IMR-90 (cell line): ENCODE data around the gene ZNF677. TPM values are rescaled to one million over a fixed set of nuclear protein-coding genes. Genes with fewer than 3 reads are reported as not detected.

Experiments used
- ATAC-seq: fragments of 200-7000 bp; cut with Tn5 transposase; 2 replicates; pipeline ENCODE4 v1.9.1; 2020; ENCODE audit warnings: low read depth, mild to moderate bottlenecking, moderate library complexity
- BruUV-seq: library from RNA; stranded (reverse); fragments of 400-500 nt; replicated peaks from 2 replicates; lab custom pipeline; 2021; lab: Mats Ljungman, UMichigan
- CTCF ChIA-PET: fragments of 300-600 bp; formaldehyde crosslinking; extraction: SDS; loops from one replicate; lab custom pipeline; 2021; ENCODE audit warnings: antibody characterized with exemption; lab: Yijun Ruan, JAX
- POLR2A ChIA-PET: fragments of 300-600 bp; sonication (Branson Sonifier 250); formaldehyde crosslinking; loops from one replicate; lab custom pipeline; 2022; ENCODE audit warnings: antibody characterized with exemption; ENCODE audit not compliant: unreplicated experiment; lab: Charles Lee
- DNase-seq: peaks from one replicate; pipeline ENCODE4 v3.0.0; 2013
- H2AFZ ChIP-seq: replicated peaks from 2 replicates; pipeline ENCODE3; 2013; ENCODE audit warnings: low read length, mild to moderate bottlenecking; ENCODE audit not compliant: poor library complexity
- H2AK5ac ChIP-seq: 2 replicates; pipeline ENCODE4 v1.6.1; 2013; ENCODE audit warnings: low read depth, low read length, inconsistent platforms
- H2AK9ac ChIP-seq: replicated peaks from 2 replicates; pipeline ENCODE3; 2013; ENCODE audit warnings: mild to moderate bottlenecking, low read depth, low read length, moderate library complexity; ENCODE audit not compliant: poor library complexity
- H2BK120ac ChIP-seq: 2 replicates; pipeline ENCODE4 v1.6.1; 2013; ENCODE audit warnings: low read depth, low read length, inconsistent platforms
- H2BK15ac ChIP-seq: 3 replicates; pipeline ENCODE4 v1.6.1; 2013; ENCODE audit warnings: low read depth, low read length, inconsistent platforms
- H2BK20ac ChIP-seq: 2 replicates; pipeline ENCODE4 v1.6.1; 2013; ENCODE audit warnings: low read depth, mild to moderate bottlenecking, inconsistent platforms, low read length, moderate library complexity
- H2BK5ac ChIP-seq: 2 replicates; pipeline ENCODE4 v1.6.1; 2013; ENCODE audit warnings: mild to moderate bottlenecking, low read depth, low read length, inconsistent platforms; ENCODE audit not compliant: poor library complexity, severe bottlenecking
- H3K14ac ChIP-seq: replicated peaks from 2 replicates; pipeline ENCODE4 v1.6.1; 2013; ENCODE audit warnings: low read depth, low read length, inconsistent platforms
- H3K18ac ChIP-seq: 2 replicates; pipeline ENCODE4 v1.6.1; 2013; ENCODE audit warnings: low read depth, low read length, control low read depth
- H3K23ac ChIP-seq: 2 replicates; pipeline ENCODE4 v1.6.1; 2013; ENCODE audit warnings: low read depth, low read length, inconsistent platforms
- H3K27ac ChIP-seq: 2 replicates; pipeline ENCODE4 v1.5.1; 2013; ENCODE audit warnings: mild to moderate bottlenecking, control low read depth, low read length; ENCODE audit not compliant: insufficient read depth
- H3K27me3 ChIP-seq: 2 replicates; pipeline ENCODE4 v1.6.1; 2013; ENCODE audit warnings: low read length; ENCODE audit not compliant: control insufficient read depth, insufficient read depth
- H3K36me3 ChIP-seq: 2 replicates; pipeline ENCODE4 v1.6.1; 2013; ENCODE audit warnings: low read length, mixed read lengths; ENCODE audit not compliant: control insufficient read depth, insufficient read depth
- H3K4ac ChIP-seq: 2 replicates; pipeline ENCODE4 v1.6.1; 2013; ENCODE audit warnings: low read depth, low read length, inconsistent platforms
- H3K4me1 ChIP-seq: 2 replicates; pipeline ENCODE4 v1.6.1; 2013; ENCODE audit warnings: low read length, mixed read lengths; ENCODE audit not compliant: control insufficient read depth, insufficient read depth
- H3K4me2 ChIP-seq: 2 replicates; pipeline ENCODE4 v1.6.1; 2013; ENCODE audit warnings: low read depth, mild to moderate bottlenecking, control low read depth, low read length, moderate library complexity
- H3K4me3 ChIP-seq: 2 replicates; pipeline ENCODE4 v1.5.1; 2013; ENCODE audit warnings: low read depth, mild to moderate bottlenecking, control low read depth, low read length, moderate library complexity; ENCODE audit not compliant: insufficient read depth
- H3K56ac ChIP-seq: 2 replicates; pipeline ENCODE4 v1.6.1; 2013; ENCODE audit warnings: low read length, inconsistent platforms; ENCODE audit not compliant: insufficient read depth; ENCODE audit errors: extremely low read depth
- H3K79me1 ChIP-seq, 2 experiments: 2 replicates each; pipeline ENCODE4 v1.6.1; 2013; ENCODE audit warnings: low read length in 2 of 2, inconsistent platforms in 1 of 2, low read depth in 1 of 2
- H3K9ac ChIP-seq: 2 replicates; pipeline ENCODE4 v1.6.1; 2013; ENCODE audit warnings: low read depth, low read length, control low read depth
- H3K9me1 ChIP-seq: 2 replicates; pipeline ENCODE4 v1.6.1; 2013; ENCODE audit warnings: low read length, inconsistent platforms; ENCODE audit not compliant: insufficient read depth
- H3K9me3 ChIP-seq: 2 replicates; pipeline ENCODE4 v1.6.1; 2013; ENCODE audit warnings: low read length; ENCODE audit not compliant: control insufficient read depth, insufficient read depth
- H4K20me1 ChIP-seq: 2 replicates; pipeline ENCODE4 v1.6.1; 2013; ENCODE audit warnings: low read length, inconsistent platforms; ENCODE audit not compliant: insufficient read depth
- H4K5ac ChIP-seq: 2 replicates; pipeline ENCODE4 v1.6.1; 2013; ENCODE audit warnings: mild to moderate bottlenecking, low read depth, low read length, control low read depth
- H4K8ac ChIP-seq, 2 experiments: 2 replicates each; pipeline ENCODE4 v1.6.1; 2013; ENCODE audit warnings: low read depth in 2 of 2, low read length in 2 of 2, control low read depth in 1 of 2, inconsistent platforms in 1 of 2
- H4K91ac ChIP-seq: 2 replicates; pipeline ENCODE4 v1.6.1; 2013; ENCODE audit warnings: low read depth, low read length, inconsistent platforms; ENCODE audit not compliant: insufficient read depth
- BHLHE40 ChIP-seq: fragments of 150-350 bp; IDR thresholded peaks from 2 replicates; pipeline ENCODE4 v1.6.1; 2016; ENCODE audit warnings: mild to moderate bottlenecking, low read depth, low read length
- CEBPB ChIP-seq: IDR thresholded peaks from 2 replicates; pipeline ENCODE4 v1.6.1; 2012; ENCODE audit warnings: low read depth, low read length, improper control_type of control experiment
- CHD1 ChIP-seq: IDR thresholded peaks from 2 replicates; pipeline ENCODE4 v1.6.1; 2012; ENCODE audit warnings: low read depth, low read length, improper control_type of control experiment
- FOS ChIP-seq: fragments of 150-350 bp; IDR thresholded peaks from 2 replicates; pipeline ENCODE4 v1.6.1; 2016; ENCODE audit warnings: low read depth, low read length
- MAFK ChIP-seq: IDR thresholded peaks from 2 replicates; pipeline ENCODE4 v1.6.1; 2012; ENCODE audit warnings: low read depth, low read length, improper control_type of control experiment
- MAZ ChIP-seq: IDR thresholded peaks from 2 replicates; pipeline ENCODE4 v1.6.1; 2012; ENCODE audit warnings: low read depth, mild to moderate bottlenecking, low read length, improper control_type of control experiment, moderate library complexity, borderline replicate concordance
- MXI1 ChIP-seq: IDR thresholded peaks from 2 replicates; pipeline ENCODE4 v1.6.1; 2012; ENCODE audit warnings: low read depth, mild to moderate bottlenecking, low read length, moderate library complexity, borderline replicate concordance
- NFE2L2 ChIP-seq: fragments of 150-350 bp; IDR thresholded peaks from 2 replicates; pipeline ENCODE4 v1.6.1; 2016; ENCODE audit warnings: low read depth, mild to moderate bottlenecking, low read length
- POLR2A ChIP-seq: IDR thresholded peaks from 2 replicates; pipeline ENCODE4 v1.6.1; 2012; ENCODE audit warnings: mild to moderate bottlenecking, low read depth, low read length
- RCOR1 ChIP-seq: IDR thresholded peaks from 2 replicates; pipeline ENCODE4 v1.6.1; 2012; ENCODE audit warnings: mild to moderate bottlenecking, low read length, improper control_type of control experiment; ENCODE audit not compliant: insufficient replicate concordance
- RFX5 ChIP-seq: IDR thresholded peaks from 2 replicates; pipeline ENCODE4 v1.8.0; 2012; ENCODE audit warnings: low read depth, mild to moderate bottlenecking, low read length, moderate library complexity
- SMC3 ChIP-seq: fragments of 150-350 bp; IDR thresholded peaks from 2 replicates; pipeline ENCODE4 v1.6.1; 2016; ENCODE audit warnings: low read depth, mild to moderate bottlenecking, antibody characterized with exemption, low read length, moderate library complexity
- whole genome bisulfite sequencing, 2 experiments: methylation state at CpG; one replicate each; pipeline versions ENCODE4 v1.1.5 to v1.1.7; 2013; ENCODE audit warnings: missing lambda C conversion rate in 2 of 2; ENCODE audit not compliant: insufficient read length in 1 of 2; ENCODE audit errors: extremely low coverage in 2 of 2; 5-methylcytosine and 5-hydroxymethylcytosine counted together
- dilution Hi-C: fragments of 300-500 bp; cut with HindIII; formaldehyde crosslinking; loops from one replicate; pipeline ENCODE4 v1.14.3; 2018; ENCODE audit warnings: low sequenced_read_pairs; ENCODE audit not compliant: unreplicated experiment
- in situ Hi-C: fragments of 300-500 bp; cut with MboI; formaldehyde crosslinking; loops from 3 replicates; pipeline ENCODE4 v1.14.3; 2019; ENCODE audit warnings: low sequenced_read_pairs, inconsistent platforms, mixed read lengths
- intact Hi-C: fragments of 100-400 bp; cut with micrococcal nuclease; formaldehyde crosslinking; loops from 2 replicates; pipeline ENCODE4 v1.10.0; 2022
- polyA plus RNA-seq, 3 experiments: library from polyadenylated mRNA; depleted of rRNA; stranded (reverse); fragments of >200 nt; gene quantifications; 2 replicates each; pipeline ENCODE4 v1.2.3, GENCODE V29; 2012; ENCODE audit warnings: low replicate concordance in 1 of 3
- total RNA-seq: library from RNA; depleted of rRNA; stranded (reverse); fragments of >200 nt; gene quantifications from 2 replicates; pipeline ENCODE4 v1.2.3, GENCODE V29; 2012
- TF ChIP-seq, protein P1 (sequence below): conservative IDR thresholded peaks from 2 replicates; pipeline ENCODE4 v1.5.1; 2012; ENCODE audit warnings: mild to moderate bottlenecking, low read depth, low read length, improper control_type of control experiment
- TF ChIP-seq, protein P2 (sequence below): fragments of 150-350 bp; IDR thresholded peaks from 2 replicates; pipeline ENCODE4 v1.6.1; 2017; ENCODE audit warnings: mild to moderate bottlenecking, antibody characterized with exemption, low read length, low read depth

Gene ZNF677
- total and polyA plus RNA-seq, 2 of the 4 experiments (the other 2 are of a cell fraction) = 6.8 to 7.0 TPM

DNA sequence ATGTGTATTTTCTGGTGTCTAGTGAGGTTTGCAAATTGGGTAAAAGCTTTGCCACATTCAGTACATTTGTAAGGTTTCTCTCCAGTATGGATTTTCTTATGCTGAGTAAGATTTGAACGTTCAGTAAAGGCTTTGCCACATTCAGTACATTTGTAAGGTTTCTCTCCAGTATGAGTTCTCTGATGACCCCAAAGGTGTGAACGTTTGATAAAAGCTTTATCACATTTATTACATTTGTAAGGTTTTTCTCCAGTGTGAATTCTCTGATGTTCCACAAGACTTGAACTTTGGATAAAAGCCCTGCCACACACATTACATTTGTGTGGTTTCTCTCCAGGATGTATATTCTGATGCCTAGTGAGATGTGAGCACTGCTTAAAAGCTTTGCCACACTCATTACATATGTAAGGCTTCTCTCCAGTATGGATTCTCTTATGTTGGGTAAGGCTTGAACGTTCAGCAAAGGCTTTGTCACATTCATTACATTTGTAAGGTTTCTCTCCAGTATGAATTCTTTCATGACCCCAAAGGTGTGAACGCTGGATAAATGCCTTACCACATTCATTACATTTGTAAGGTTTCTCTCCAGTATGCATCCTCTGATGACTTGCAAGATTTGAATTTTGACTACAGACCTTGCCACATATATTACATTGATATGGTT, 17.4 kb downstream of the ZNF677 start:
- DNase-seq (no peak), ATAC-seq (no peak)
- H2AK5ac ChIP-seq = no peak overlapping the region
- H3K36me3 ChIP-seq = peaks cover 19% of the 10 kb centered on the region
- in situ Hi-C loops = no loop called here
- H3K14ac ChIP-seq = no peak overlapping the region
- dilution Hi-C loops = no loop called here
- ChIA-PET POLR2A (no interaction called here), CTCF (no interaction called here)
- no peak overlapping the region for H3K9ac ChIP-seq
- no peaks in the 10 kb centered on the region for H3K27me3 ChIP-seq
- intact Hi-C loops = no loop called here
- no peaks in the 10 kb centered on the region for H4K20me1 ChIP-seq
- H3K4me2 ChIP-seq = no peak overlapping the region
- no peak overlapping the region for H2BK5ac ChIP-seq
- H3K79me1 ChIP-seq = no peaks in the 10 kb centered on the region
- H3K27ac ChIP-seq = no peak overlapping the region
- H2BK20ac ChIP-seq = no peak overlapping the region
- H3K4ac ChIP-seq = no peak overlapping the region
- no peak overlapping the region for H3K23ac ChIP-seq
- H2BK15ac ChIP-seq = no peak overlapping the region
- no peak overlapping the region for H4K91ac ChIP-seq
- no peak overlapping the region for H2AFZ ChIP-seq
- no peak overlapping the region for H3K56ac ChIP-seq
- no TSS peak for BruUV-seq
- H3K18ac ChIP-seq = no peak overlapping the region
- no peaks in the 10 kb centered on the region for H3K4me1 ChIP-seq
- no peak overlapping the region for H2AK9ac ChIP-seq
- no peak overlapping the region for H3K4me3 ChIP-seq
- H2BK120ac ChIP-seq = no peak overlapping the region
- H4K5ac ChIP-seq = no peak overlapping the region
- WGBS, 2 experiments = no CpG with 5 or more reads among the region's 4 CpGs
- TF ChIP-seq MXI1 (no peak), POLR2A (no peak), FOS (no peak), SMC3 (no peak), BHLHE40 (no peak), NFE2L2 (no peak), RCOR1 (no peak), MAZ (no peak), MAFK (no peak), RFX5 (no peak), CHD1 (no peak), CEBPB (no peak)
- TF ChIP-seq, protein P1, sequence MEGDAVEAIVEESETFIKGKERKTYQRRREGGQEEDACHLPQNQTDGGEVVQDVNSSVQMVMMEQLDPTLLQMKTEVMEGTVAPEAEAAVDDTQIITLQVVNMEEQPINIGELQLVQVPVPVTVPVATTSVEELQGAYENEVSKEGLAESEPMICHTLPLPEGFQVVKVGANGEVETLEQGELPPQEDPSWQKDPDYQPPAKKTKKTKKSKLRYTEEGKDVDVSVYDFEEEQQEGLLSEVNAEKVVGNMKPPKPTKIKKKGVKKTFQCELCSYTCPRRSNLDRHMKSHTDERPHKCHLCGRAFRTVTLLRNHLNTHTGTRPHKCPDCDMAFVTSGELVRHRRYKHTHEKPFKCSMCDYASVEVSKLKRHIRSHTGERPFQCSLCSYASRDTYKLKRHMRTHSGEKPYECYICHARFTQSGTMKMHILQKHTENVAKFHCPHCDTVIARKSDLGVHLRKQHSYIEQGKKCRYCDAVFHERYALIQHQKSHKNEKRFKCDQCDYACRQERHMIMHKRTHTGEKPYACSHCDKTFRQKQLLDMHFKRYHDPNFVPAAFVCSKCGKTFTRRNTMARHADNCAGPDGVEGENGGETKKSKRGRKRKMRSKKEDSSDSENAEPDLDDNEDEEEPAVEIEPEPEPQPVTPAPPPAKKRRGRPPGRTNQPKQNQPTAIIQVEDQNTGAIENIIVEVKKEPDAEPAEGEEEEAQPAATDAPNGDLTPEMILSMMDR = no peak
- TF ChIP-seq, protein P2, sequence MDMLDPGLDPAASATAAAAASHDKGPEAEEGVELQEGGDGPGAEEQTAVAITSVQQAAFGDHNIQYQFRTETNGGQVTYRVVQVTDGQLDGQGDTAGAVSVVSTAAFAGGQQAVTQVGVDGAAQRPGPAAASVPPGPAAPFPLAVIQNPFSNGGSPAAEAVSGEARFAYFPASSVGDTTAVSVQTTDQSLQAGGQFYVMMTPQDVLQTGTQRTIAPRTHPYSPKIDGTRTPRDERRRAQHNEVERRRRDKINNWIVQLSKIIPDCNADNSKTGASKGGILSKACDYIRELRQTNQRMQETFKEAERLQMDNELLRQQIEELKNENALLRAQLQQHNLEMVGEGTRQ = no peak
- H3K9me3 ChIP-seq = peaks cover 51% of the 10 kb centered on the region
- H3K9me1 ChIP-seq = no peaks in the 10 kb centered on the region
- no peak overlapping the region for H4K8ac ChIP-seq
